ENCODE data around the gene TMEM30A. TPM values are rescaled to one million over a fixed set of nuclear protein-coding genes. Genes with fewer than 3 reads are reported as not detected.

Gene TMEM30A
- total RNA-seq, 1 donor from 2014 or later: 44.5 TPM

DNA sequence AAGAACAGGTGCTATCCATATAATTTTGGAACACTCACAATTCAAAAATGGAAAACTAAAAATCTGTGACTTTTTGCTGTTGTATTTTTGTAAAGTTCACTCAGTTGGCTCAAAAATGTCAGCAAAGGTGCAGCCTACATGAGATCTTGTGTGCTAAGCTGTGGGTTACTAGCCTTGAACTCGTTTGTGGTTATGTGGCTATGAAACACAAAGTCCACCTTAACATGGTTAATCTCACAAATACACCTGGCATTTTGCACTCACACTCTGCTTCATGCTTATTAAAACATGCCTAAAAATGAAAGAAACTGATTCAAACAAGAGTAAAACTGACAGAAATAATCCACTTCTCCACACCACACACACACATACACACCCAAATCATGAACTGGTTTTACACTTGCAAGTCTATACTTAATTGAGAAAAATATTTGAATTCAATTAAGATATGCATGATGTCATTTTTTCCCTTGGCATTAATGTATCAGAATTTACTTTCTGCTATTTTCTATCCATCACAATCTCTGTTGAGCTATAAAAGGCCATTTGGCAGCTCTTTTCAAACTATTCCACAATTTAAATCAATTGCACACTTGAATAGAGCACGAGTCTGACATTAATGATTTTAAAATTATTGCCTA, 22.9 kb upstream of the TMEM30A start:
- no peak for DNase-seq (ENCODE audit: low read depth, low spot score)
- TF ChIP-seq, protein P1, sequence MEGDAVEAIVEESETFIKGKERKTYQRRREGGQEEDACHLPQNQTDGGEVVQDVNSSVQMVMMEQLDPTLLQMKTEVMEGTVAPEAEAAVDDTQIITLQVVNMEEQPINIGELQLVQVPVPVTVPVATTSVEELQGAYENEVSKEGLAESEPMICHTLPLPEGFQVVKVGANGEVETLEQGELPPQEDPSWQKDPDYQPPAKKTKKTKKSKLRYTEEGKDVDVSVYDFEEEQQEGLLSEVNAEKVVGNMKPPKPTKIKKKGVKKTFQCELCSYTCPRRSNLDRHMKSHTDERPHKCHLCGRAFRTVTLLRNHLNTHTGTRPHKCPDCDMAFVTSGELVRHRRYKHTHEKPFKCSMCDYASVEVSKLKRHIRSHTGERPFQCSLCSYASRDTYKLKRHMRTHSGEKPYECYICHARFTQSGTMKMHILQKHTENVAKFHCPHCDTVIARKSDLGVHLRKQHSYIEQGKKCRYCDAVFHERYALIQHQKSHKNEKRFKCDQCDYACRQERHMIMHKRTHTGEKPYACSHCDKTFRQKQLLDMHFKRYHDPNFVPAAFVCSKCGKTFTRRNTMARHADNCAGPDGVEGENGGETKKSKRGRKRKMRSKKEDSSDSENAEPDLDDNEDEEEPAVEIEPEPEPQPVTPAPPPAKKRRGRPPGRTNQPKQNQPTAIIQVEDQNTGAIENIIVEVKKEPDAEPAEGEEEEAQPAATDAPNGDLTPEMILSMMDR (conservative IDR thresholded peaks at IDR 0.05): no peak
- Mint-ChIP-seq H3K27ac (ENCODE audit: unreplicated experiment) (no peak overlapping the region), H3K4me3 (no peak overlapping the region), H3K27me3 (ENCODE audit: low read depth) (no peaks in the 10 kb centered on the region), H3K36me3 (ENCODE audit: low read depth) (no peaks in the 10 kb centered on the region), H3K4me1 (no peaks in the 10 kb centered on the region), H3K9me3 (no peaks in the 10 kb centered on the region)

DNA sequence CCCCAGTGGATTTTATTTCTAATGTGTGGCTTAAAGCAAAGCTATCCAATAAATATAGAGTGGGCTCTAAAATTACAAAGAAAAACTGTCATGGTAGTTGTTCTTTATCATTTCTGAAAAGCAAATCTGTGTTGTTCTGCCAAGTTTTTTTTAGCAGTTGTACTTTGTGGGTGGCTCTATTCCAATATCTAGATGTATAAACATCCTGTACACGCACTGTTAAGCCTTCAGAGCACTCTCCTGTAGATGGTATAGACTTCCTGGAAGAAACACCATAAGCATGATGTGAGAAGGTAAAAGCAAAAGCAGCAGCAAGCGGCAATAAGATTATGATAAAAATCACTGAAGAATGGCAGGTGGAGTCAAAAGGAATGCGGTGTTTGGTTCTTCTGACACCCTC, 21.5 kb upstream of the TMEM30A start:
- TF ChIP-seq, protein P1 (conservative IDR thresholded peaks at IDR 0.05): no peak
- DNase-seq (ENCODE audit: low read depth, low spot score): no peak
- Mint-ChIP-seq H3K36me3 (ENCODE audit: low read depth) (no peaks in the 10 kb centered on the region), H3K4me1 (no peaks in the 10 kb centered on the region), H3K27me3 (ENCODE audit: low read depth) (no peaks in the 10 kb centered on the region), H3K4me3 (no peak overlapping the region), H3K27ac (ENCODE audit: unreplicated experiment) (no peak overlapping the region), H3K9me3 (no peaks in the 10 kb centered on the region)

DNA sequence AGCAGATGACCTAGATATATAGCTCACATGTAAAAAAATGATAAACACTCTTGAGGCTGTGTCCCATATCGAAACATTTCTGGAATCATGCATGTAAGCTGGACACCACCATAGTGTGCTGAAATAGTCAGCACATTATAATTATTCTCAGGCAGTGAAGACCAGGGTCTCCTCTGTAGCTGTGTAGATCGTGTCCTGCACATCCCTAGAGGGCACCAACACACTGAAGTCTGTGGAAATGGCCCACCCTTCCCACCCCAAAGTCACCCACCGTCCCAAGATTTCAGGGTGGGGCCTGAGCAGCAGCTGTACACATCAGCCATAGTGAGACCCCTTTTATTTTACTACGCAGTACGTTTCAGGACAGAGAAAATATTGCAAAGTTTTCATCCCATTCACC, 21.0 kb upstream of the TMEM30A start:
- no peak overlapping the region for H3K4me3 Mint-ChIP-seq
- no peaks in the 10 kb centered on the region for H3K4me1 Mint-ChIP-seq
- TF ChIP-seq, protein P1 (conservative IDR thresholded peaks at IDR 0.05): no peak
- H3K36me3 Mint-ChIP-seq (ENCODE audit: low read depth): no peaks in the 10 kb centered on the region
- H3K27me3 Mint-ChIP-seq (ENCODE audit: low read depth): no peaks in the 10 kb centered on the region
- H3K27ac Mint-ChIP-seq (ENCODE audit: unreplicated experiment): no peak overlapping the region
- H3K9me3 Mint-ChIP-seq: no peaks in the 10 kb centered on the region
- no peak for DNase-seq (ENCODE audit: low read depth, low spot score)

DNA sequence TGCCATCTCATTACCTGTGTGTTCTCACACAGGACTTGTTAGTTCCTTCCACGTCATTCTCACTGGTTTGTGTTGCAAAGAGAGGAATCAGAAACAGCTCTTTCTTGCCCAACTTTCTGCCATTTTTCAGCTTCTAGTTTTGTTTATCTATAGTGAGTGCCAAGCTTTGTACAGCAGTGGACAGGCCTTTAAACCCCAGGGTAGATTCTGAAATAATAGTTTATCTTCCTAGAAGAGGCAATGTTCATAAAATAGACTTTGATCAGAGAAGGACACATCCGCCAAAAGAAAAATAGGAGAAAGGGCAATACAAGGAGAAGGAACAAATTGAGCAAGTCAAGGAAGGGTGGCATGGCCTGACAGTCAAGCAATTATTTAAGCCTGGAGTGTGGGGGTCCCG, 17.7 kb upstream of the TMEM30A start:
- Mint-ChIP-seq H3K27ac (ENCODE audit: unreplicated experiment) (no peak overlapping the region), H3K27me3 (ENCODE audit: low read depth) (no peaks in the 10 kb centered on the region), H3K36me3 (ENCODE audit: low read depth) (no peaks in the 10 kb centered on the region)

DNA sequence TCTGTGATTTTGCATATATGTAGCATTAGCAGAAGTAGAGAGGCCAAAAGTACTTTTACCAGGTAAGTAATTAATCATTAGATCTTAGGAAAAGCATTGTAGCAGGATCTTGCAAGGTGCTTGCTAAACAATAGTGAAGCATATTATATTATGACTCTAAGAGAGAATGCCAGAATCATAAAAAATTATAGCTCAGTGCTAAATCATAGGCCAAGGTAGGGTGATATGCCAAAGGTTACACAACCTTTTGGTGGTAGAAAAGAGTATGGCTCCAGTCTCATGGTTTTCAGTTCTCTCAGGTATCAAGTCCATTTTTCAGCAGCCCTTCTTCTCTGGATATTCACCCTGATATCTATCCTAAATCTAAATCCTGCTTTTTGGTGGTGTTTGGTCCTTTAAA, 16.9 kb upstream of the TMEM30A start:
- DNase-seq (ENCODE audit: low read depth, low spot score): no peak
- H3K27me3 Mint-ChIP-seq (ENCODE audit: low read depth): no peaks in the 10 kb centered on the region
- TF ChIP-seq, protein P1 (conservative IDR thresholded peaks at IDR 0.05): no peak
- H3K4me3 Mint-ChIP-seq: no peak overlapping the region
- no peaks in the 10 kb centered on the region for H3K9me3 Mint-ChIP-seq
- H3K27ac Mint-ChIP-seq (ENCODE audit: unreplicated experiment): no peak overlapping the region
- no peaks in the 10 kb centered on the region for H3K36me3 Mint-ChIP-seq (ENCODE audit: low read depth)
- H3K4me1 Mint-ChIP-seq: no peaks in the 10 kb centered on the region

More for the DNA sequence above, 17.7 kb upstream of the TMEM30A start:
- Mint-ChIP-seq H3K4me3 (no peak overlapping the region), H3K9me3 (no peaks in the 10 kb centered on the region), H3K4me1 (no peaks in the 10 kb centered on the region)
- DNase-seq (ENCODE audit: low read depth, low spot score): no peak
- TF ChIP-seq, protein P1 (conservative IDR thresholded peaks at IDR 0.05): no peak
